Stimulated activated CD8-positive, alpha-beta memory T cell treated with anti-CD3 and anti-CD28 coated beads, Interleukin-4, amount 100 ng/mL, for 1 hour (primary cell): ENCODE measurements around the gene TRRAP.

Experiments
- DNase-seq, 2 donors: peaks; one replicate each; pipeline ENCODE4 v3.0.0-alpha.2; 2020; ENCODE audit warnings: low read depth in 2 of 2, low spot score in 1 of 2

TRRAP gene

GRCh38 chr7:98985945-98986344 lies 107.6 kb downstream of the TRRAP start:
- DNase-seq = no peak

GRCh38 chr7:98988641-98989040 lies 110.3 kb downstream of the TRRAP start:
- no peak for DNase-seq

- DNase-seq = no peak
These were observed 112.0 kb downstream of the TRRAP start for GRCh38 chr7:98990356-98990755.

- DNase-seq = no peak
These were observed 112.8 kb downstream of the TRRAP start for GRCh38 chr7:98991141-98991540.

- DNase-seq = no peak
These were observed 113.7 kb downstream of the TRRAP start for GRCh38 chr7:98992076-98992475.

DNA sequence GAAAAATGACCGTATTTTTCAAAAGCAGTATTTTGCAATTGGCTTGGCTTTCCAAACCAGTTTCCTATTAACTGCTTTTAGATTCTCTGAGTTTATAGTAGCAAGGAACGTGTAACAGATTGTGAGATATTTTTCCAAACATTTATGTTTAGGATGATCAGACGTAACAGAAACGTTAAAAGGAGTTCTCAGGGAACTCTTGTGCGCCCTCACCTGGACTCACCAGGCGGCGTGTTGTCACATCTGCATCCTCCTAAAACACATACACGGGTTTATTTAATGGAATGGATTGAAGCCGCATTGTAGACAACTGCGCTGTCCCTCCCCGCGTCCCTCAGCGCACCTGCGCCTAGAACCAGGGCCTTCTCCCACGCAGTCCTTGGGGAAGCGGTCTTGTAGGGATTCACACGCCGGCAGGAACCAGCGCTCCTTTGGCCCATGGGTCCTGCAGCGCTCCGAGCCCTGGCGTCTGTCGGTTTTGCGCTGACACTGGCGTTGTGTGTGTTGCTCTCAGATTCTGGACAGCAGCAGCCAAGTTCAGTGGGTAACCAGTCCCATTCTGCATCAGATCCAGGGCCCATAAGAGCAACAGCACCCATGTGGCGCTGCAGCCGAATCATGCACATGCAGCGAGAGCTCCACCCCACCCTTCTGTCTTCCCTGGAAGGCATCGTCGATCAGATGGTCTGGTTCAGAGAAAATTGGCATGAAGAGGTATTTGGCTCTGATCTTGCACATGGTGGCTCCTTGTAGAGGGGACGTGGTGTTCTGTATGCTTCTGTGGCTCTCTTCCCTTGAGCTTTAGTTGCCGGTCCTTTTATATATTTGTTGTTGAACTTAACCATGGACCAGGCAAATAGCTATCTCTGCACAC lies 114.9 kb downstream of the TRRAP start:
- DNase-seq = no peak

DNA sequence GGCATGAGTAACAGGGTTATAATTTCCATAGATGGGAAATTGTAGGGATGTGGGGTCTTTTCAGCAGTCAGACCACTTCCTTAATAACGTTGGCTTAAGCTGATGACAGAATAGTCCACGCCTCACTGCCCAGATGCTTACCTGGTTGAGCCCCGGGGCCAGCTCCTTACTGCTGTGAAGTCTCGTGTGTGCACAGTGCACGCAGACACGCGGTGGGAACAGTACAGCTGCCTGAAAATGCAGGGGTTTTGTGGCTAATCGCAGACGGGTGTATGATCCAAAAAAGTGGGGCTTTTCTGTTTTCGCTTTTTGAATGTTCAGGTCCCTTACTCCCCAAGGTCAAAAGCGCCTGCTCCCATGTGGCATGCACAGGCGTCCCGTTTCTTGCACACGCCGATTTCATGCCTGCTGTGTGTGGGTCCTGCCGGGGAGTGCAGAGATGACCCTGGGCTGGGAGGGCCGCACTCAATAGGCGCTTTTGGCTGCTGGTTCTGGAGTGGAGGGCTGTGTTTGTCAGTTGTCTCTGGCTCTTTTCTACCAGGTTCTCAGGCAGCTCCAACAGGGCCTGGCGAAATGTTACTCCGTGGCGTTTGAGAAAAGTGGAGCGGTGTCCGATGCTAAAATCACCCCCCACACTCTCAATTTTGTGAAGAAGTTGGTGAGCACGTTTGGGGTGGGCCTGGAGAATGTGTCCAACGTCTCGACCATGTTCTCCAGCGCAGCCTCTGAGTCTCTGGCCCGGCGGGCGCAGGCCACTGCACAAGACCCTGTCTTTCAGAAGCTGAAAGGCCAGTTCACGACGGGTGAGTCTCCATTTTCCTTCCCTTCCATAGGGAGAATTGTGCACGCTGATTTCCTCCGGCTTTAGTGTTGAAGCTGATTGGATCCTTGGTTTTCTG lies 116.0 kb downstream of the TRRAP start:
- DNase-seq = no peak

GRCh38 chr7:98995111-98995510 lies 116.8 kb downstream of the TRRAP start:
- no peak for DNase-seq

DNA sequence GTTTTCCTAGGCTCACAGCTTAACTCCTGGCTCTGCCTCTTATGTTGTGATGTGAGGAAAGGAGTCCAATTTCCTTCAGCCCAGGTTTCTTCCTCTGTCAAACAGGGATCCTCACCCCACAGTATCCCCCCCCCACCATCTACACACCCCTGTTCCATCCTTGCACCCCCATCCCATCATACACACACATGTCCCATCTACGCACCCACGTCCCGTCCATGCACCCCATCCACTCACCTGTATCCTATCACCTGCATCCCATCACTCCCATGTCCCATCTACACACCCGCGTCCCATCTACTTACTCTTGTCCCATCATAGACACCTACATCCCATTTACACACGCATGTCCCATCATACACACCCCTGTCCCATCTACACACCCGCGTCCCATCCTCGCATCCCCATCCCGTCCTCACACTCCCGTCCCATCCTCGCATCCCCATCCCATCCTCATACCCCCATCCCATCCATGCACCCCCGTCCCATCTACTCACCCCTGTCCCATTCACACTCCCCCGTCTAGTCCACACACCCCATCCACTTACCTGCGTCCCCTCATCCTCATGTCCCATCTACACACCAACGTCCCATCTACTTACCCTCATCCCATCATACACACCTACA lies 117.3 kb downstream of the TRRAP start:
- no peak for DNase-seq

GRCh38 chr7:98996150-98996552 lies 117.8 kb downstream of the TRRAP start:
- no peak for DNase-seq

- no peak for DNase-seq
These were observed 119.5 kb downstream of the TRRAP start for GRCh38 chr7:98997846-98998245.

DNA sequence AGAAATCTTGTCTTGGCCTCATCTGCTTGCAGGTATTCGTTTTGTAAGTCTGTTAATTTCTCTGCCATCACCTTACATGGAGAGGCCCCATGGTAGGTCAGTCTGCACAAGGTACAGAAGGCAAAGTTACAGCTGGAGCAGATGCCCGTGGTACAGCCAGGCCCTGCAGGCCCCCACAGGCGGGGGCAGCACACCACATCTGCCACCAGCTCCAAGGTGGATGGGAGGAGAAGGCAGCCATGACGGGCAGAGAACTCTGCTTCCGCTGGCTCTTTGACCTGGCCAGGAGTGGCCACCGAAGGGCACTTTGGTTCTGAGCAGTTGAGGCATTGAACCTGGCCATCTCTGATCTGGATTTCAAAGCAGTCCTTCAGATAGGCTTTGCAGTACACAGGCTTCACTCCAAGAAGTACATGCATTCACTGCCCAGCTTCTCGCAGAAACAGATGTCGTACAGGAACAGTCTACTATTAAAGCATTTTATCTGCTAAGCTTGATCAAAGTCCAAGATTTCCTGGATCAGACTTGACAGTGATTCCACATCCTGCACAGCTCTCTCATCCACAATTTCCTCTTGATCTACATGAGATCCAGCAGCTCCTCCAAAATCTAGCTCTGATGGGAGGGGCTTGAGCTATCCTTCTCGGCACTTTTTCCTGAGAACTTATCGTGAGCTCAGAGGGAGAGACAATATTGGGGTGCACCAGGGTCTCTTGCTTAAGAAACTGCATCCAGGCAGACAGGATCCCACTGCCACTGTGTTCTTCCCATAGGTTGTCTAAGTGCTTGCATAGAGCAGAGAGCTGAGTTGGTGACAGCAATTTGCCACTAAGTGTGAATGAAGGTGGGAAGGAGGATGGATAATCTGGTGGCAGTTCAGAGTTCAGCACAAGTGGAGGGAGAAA lies 120.7 kb downstream of the TRRAP start:
- DNase-seq = no peak

DNA sequence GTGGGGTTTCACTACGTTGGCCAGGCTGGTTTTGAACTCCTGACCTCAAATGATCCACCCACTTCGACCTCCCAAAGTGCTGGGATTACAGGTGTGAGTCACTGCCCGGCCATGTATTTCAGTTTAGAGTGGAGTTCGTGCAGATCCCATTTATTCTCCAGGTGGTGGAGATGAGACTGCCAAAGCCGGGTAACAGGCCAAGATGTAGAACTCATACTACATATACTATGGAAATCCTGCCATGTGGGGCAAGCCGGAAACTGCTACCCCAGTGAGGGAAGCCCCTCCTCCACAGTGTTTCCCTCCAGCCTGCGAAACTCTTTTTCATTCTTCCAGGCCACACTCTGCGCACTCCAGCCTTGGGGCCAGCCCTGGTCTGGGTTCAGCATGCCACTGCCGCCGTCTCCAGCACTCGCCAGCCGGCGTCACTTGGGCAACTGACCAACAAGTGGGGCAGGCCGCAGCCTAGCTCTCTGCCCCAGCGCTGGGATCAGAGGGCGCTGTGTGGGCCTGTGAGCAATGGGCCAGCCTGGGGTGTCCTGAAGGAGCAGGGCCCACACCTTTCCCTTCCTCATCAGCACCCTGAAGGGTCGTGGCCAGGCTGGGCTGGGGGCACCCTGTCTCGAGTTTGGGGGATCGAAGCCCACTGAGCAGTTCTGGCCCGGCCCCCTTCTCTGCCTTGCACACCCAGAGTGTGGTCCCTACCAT lies 122.0 kb downstream of the TRRAP start:
- no peak for DNase-seq

DNA sequence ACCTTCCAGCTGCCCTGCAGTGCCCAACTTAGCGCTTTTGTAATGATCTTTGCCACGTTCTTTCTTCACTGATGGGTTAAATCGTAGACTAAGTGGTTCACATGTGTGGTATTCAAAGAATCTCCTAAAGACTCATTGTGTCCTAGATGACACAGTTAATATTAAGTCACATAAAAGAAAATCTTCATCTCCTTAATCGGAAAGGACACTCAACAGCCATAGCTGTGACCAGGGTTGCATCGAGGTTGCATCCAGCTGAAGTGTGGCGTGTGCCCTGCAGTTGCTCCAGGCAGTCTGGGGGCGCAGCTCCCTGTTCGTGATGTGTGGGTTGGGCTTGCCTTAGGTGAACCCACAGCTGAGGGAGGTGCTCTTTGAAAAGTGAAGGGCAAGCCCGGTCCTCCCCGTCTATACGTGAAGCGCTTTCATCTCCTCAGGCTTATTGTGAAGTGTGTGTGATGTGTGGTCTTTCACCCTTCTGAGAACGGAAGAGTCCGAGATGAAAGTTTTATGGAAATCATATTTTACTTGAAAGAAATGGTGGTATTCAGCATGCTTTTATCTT lies 122.7 kb downstream of the TRRAP start:
- DNase-seq = no peak

DNA sequence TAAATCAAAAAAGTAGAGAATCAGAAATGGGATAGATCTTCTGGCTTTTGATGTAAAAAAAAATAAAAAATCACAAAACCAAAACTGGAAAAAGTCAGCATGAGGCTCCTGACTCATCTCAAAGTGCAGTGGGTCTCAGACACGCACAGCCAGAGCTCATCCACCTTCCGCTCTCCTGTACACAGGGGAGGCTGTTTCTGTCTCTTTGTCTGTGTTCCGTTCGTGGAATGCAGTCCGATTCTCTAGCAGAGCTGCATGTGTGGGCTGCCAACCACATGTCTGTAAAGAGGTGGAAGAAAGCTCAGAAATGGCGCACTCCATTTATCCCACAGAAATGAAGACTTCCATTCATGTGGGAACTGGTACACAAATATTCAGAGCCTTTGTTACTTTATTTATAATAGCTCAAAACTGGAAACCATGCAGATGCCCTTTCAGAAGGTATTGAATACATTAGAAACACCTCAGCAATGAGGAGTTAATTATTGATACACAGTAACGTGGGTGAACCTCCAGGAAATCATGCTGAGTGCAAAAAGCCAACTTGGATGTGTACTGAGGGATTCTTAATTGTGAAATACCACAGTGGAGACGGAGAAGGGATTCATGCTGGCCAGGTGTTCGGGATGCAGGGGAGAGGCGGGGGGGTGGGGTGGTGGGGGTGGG lies 123.3 kb downstream of the TRRAP start:
- no peak for DNase-seq

DNA sequence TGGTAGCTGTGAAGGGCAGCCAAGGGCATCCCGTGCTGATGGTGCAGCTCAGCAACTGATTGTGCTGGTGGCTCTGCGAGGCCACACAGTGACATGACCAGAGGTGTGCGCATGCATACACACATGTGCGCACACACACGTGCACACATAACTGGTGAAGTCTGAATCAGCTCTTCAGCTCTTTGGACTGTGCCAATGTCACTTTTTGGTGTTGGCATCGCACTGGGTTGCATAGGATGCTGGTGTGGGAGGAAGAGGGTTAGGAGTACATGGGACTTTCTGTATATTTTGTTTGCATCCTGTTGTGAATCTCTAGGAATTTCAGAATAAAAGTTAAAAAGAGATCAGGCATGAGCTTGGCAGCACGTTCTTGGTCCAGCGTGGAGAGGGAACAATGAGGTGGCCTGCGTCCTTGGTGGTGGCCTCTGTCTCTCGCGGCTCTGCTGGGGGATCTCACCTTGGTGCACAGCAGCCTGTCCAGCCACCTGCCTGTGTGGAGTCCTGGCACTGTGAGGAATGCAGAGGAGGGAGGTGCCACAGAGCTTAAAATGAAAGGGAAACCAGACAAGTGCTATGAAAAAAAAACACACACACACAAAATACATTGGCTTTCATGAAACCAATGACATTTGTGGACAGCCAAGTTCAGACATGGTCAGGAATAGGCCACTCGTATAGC lies 124.0 kb downstream of the TRRAP start:
- no peak for DNase-seq

- DNase-seq = no peak
These were observed 124.5 kb downstream of the TRRAP start for GRCh38 chr7:99002827-99003212.

GRCh38 chr7:99003419-99003818 lies 125.1 kb downstream of the TRRAP start:
- no peak for DNase-seq

DNA sequence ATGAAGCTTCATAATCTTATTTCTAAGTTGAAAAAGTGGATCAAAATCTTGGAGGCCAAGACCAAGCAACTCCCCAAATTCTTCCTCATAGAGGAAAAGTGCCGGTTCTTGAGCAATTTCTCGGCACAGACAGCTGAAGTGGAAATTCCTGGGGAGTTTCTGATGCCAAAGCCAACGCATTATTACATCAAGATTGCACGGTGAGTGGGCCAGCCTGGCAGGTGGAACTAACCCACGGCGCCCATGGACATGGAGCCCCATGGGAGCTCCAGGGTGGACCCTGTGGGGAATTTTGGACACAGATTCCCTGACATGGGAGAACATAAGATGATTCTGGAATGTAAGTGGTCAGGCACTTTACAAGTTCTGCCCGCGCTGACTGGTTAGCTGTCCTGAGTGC lies 125.9 kb downstream of the TRRAP start:
- no peak for DNase-seq
